Measurements from ENCODE around the gene AIPL1.

The AIPL1 gene

DNA sequence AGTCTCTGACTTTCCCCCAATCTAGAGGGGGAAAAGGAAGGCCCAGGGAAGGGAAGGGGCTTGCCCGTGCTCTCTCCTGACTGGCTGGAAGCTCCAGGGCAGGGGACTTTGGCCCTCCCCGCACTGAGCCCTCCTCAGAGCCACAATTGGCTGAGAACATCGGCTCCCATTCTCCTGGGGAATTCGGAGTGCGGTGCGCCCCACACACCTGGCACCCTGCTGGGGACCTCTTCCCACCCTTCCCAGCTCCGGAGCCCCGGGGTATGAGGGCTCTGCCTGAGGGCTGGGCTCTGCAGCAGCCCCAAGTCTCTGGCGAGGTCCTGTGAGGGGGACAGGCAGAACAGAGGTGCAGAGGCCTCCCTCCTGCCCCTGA lies 45.4 kb upstream of the AIPL1 start:
- Histone ChIP-seq H3K27ac (ENCODE audit: low read depth, low read length) (no peak overlapping the region), H3K4me2 (ENCODE audit: low read length) (no peak overlapping the region)
- TF ChIP-seq CTCF (IDR thresholded peaks at IDR 0.05; ENCODE audit: low read depth, low read length, poor library complexity, severe bottlenecking), result no peak
- no peak for TF ChIP-seq EZH2phosphoT487 (IDR thresholded peaks at IDR 0.05; ENCODE audit: borderline replicate concordance, low read length)

GRCh38 chr17:6479622-6480302 lies 44.8 kb upstream of the AIPL1 start:
- Histone ChIP-seq H3K9me3 (ENCODE audit: control insufficient read depth, insufficient read depth, low read length) (no peaks in the 10 kb centered on the region), H3K9me2 (replicated peaks; ENCODE audit: control insufficient read depth, low read length) (no peaks in the 10 kb centered on the region), H3K27me3 (ENCODE audit: control insufficient read depth, low read length) (no peaks in the 10 kb centered on the region), H3K4me3 (ENCODE audit: low read length) (no peak overlapping the region), H3K36me3 (ENCODE audit: control insufficient read depth, low read length) (no peaks in the 10 kb centered on the region), H3K27ac (ENCODE audit: low read depth, low read length) (no peak overlapping the region), H3F3A (ENCODE audit: control insufficient read depth, insufficient read depth) (no peaks in the 10 kb centered on the region), H3K4me2 (ENCODE audit: low read length) (no peak overlapping the region), H3K4me1 (ENCODE audit: control insufficient read depth, low read length) (no peaks in the 10 kb centered on the region), H3K79me2 (ENCODE audit: control insufficient read depth, low read length) (no peaks in the 10 kb centered on the region), H4K20me1 (ENCODE audit: control insufficient read depth, insufficient read depth, low read depth, low read length) (no peaks in the 10 kb centered on the region)
- no peak for TF ChIP-seq CTCF (IDR thresholded peaks at IDR 0.05; ENCODE audit: low read depth, low read length, poor library complexity, severe bottlenecking)
- no peak for TF ChIP-seq EZH2phosphoT487 (IDR thresholded peaks at IDR 0.05; ENCODE audit: borderline replicate concordance, low read length)

More for the DNA sequence above, 45.4 kb upstream of the AIPL1 start:
- Histone ChIP-seq H3K9me3 (ENCODE audit: control insufficient read depth, insufficient read depth, low read length) (no peaks in the 10 kb centered on the region), H3K27me3 (ENCODE audit: control insufficient read depth, low read length) (no peaks in the 10 kb centered on the region), H3K9me2 (replicated peaks; ENCODE audit: control insufficient read depth, low read length) (no peaks in the 10 kb centered on the region), H3F3A (ENCODE audit: control insufficient read depth, insufficient read depth) (no peaks in the 10 kb centered on the region), H3K4me1 (ENCODE audit: control insufficient read depth, low read length) (no peaks in the 10 kb centered on the region), H3K36me3 (ENCODE audit: control insufficient read depth, low read length) (no peaks in the 10 kb centered on the region), H4K20me1 (ENCODE audit: control insufficient read depth, insufficient read depth, low read depth, low read length) (no peaks in the 10 kb centered on the region), H3K79me2 (ENCODE audit: control insufficient read depth, low read length) (no peaks in the 10 kb centered on the region), H3K4me3 (ENCODE audit: low read length) (no peak overlapping the region)

DNA sequence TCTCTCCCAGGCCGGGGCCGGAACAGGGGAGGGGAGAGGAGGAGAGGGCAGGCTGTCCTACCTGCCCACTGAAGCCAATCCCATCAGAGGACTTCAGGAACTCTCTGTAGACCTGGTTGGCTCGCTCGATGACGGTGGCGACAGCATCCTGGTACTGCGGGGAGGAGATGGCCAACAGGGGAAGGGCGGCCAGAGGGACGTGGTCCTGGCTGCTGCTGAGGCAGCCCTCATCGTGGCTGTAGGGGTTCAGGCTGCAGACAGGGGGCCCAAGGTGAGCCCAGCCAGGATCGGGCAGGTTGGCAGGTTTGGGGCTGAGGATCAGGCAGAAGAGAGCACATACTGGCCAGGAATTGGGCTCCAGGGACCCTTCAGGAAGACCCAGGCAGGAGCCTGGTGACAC lies 43.6 kb upstream of the AIPL1 start:
- Histone ChIP-seq H3K36me3 (ENCODE audit: control insufficient read depth, low read length) (no peaks in the 10 kb centered on the region), H4K20me1 (ENCODE audit: control insufficient read depth, insufficient read depth, low read depth, low read length) (no peaks in the 10 kb centered on the region), H3K4me3 (ENCODE audit: low read length) (no peak overlapping the region), H3K27me3 (ENCODE audit: control insufficient read depth, low read length) (no peaks in the 10 kb centered on the region), H3K9me2 (replicated peaks; ENCODE audit: control insufficient read depth, low read length) (no peaks in the 10 kb centered on the region), H3F3A (ENCODE audit: control insufficient read depth, insufficient read depth) (no peaks in the 10 kb centered on the region), H3K4me2 (ENCODE audit: low read length) (no peak overlapping the region), H3K79me2 (ENCODE audit: control insufficient read depth, low read length) (no peaks in the 10 kb centered on the region), H3K4me1 (ENCODE audit: control insufficient read depth, low read length) (no peaks in the 10 kb centered on the region), H3K9me3 (ENCODE audit: control insufficient read depth, insufficient read depth, low read length) (no peaks in the 10 kb centered on the region), H3K27ac (ENCODE audit: low read depth, low read length) (no peak overlapping the region)
- TF ChIP-seq EZH2phosphoT487 (IDR thresholded peaks at IDR 0.05; ENCODE audit: borderline replicate concordance, low read length) (no peak), CTCF (IDR thresholded peaks at IDR 0.05; ENCODE audit: low read depth, low read length, poor library complexity, severe bottlenecking) (no peak)

Data from DOHH2 (cell line).